Uterus (tissue), 2 donors: ENCODE data around the gene BCL11B.

ENCODE experiments used
- CTCF ChIP-seq, 4 experiments: fragments of 200-600 bp in 2 of 4; fragments of 450-650 bp in 2 of 4; sonication (generic) in 2 of 4; IDR thresholded peaks; one replicate each; pipeline ENCODE4 v1.5.1; 2016 to 2019; ENCODE audit warnings: antibody characterized with exemption in 4 of 4, mild to moderate bottlenecking in 2 of 4, moderate library complexity in 1 of 4
- POLR2A ChIP-seq, 2 donors: fragments of 450-650 bp; IDR thresholded peaks; one replicate each; pipeline ENCODE4 v1.6.1; 2016; ENCODE audit warnings: antibody characterized with exemption in 2 of 2, mild to moderate bottlenecking in 1 of 2, moderate library complexity in 1 of 2

GRCh38 chr14:99247772-99248171 lies 24.2 kb downstream of the BCL11B start:
- TF ChIP-seq CTCF (IDR thresholded peaks at IDR 0.05) (no peak), POLR2A (IDR thresholded peaks at IDR 0.05) (no peak)
